ENCODE data around the gene ENO2. TPM values are rescaled to one million over a fixed set of nuclear protein-coding genes. Genes with fewer than 3 reads are reported as not detected.

ENO2 gene
- polyA plus RNA-seq, 1 of the 3 experiments (the other 2 are of a cell fraction), result 50.6 TPM

- Histone ChIP-seq H3K9me2 (no peaks in the 10 kb centered on the region), H3K9me3 (no peaks in the 10 kb centered on the region), H3K27me3 (ENCODE audit: insufficient read depth) (no peaks in the 10 kb centered on the region), H2AFZ (ENCODE audit: low read depth) (no peak overlapping the region), H3K4me2 (no peak overlapping the region), H3K27ac (ENCODE audit: low read depth in 2 of 2, low read length in 1 of 2) (no peak overlapping the region), H3F3A (replicated peaks; ENCODE audit: insufficient read depth) (no peaks in the 10 kb centered on the region), H3K9ac (no peak overlapping the region), H3K36me3 (replicated peaks in 1 of 2; ENCODE audit: control insufficient read depth in 1 of 2, insufficient read depth in 2 of 2, low read length in 1 of 2) (no peaks in the 10 kb centered on the region), H3K79me2 (ENCODE audit: insufficient read depth) (no peaks in the 10 kb centered on the region), H3K4me3 (ENCODE audit: low read depth in 2 of 2, low read length in 1 of 2) (no peak overlapping the region), H3K4me1 (ENCODE audit: control insufficient read depth in 1 of 2, insufficient read depth in 2 of 2, low read depth in 1 of 2, low read length in 1 of 2) (no peaks in the 10 kb centered on the region), H4K20me1 (ENCODE audit: insufficient read depth) (no peaks in the 10 kb centered on the region)
- 88% methylated on average over 16 of the region's 21 CpGs for WGBS (ENCODE audit: low lambda C conversion rate)
- CTCF ChIA-PET, result interaction anchor here (2.0 to 2.4 kb wide), 2 partner anchors 10 to 30 kb away, joined by 4 to 15 read pairs; no protein-coding TSS in a partner anchor
- DNase-seq, result peak; percentile 24
- POLR2A ChIA-PET, result no interaction called here
- TF ChIP-seq USF1 (IDR thresholded peaks at IDR 0.05; ENCODE audit: borderline replicate concordance, low read depth), result no peak
Measured at GRCh38 chr12:6954316-6955107, 40.1 kb downstream of the ENO2 start.

- POLR2A ChIA-PET, result no interaction called here
Measured at GRCh38 chr12:6955108-6956020, 41.0 kb downstream of the ENO2 start.

More at GRCh38 chr12:6955108-6956020, 41.0 kb downstream of the ENO2 start:
- Histone ChIP-seq H3K9me3 (no peaks in the 10 kb centered on the region), H2AFZ (ENCODE audit: low read depth) (no peak overlapping the region), H3K79me2 (ENCODE audit: insufficient read depth) (no peaks in the 10 kb centered on the region), H4K20me1 (ENCODE audit: insufficient read depth) (no peaks in the 10 kb centered on the region), H3K9ac (no peak overlapping the region), H3K27me3 (ENCODE audit: insufficient read depth) (no peaks in the 10 kb centered on the region), H3K36me3 (replicated peaks in 1 of 2; ENCODE audit: control insufficient read depth in 1 of 2, insufficient read depth in 2 of 2, low read length in 1 of 2) (no peaks in the 10 kb centered on the region), H3K4me1 (ENCODE audit: control insufficient read depth in 1 of 2, insufficient read depth in 2 of 2, low read depth in 1 of 2, low read length in 1 of 2) (no peaks in the 10 kb centered on the region), H3K27ac (ENCODE audit: low read depth in 2 of 2, low read length in 1 of 2) (no peak overlapping the region), H3K4me2 (no peak overlapping the region), H3K4me3 (ENCODE audit: low read depth in 2 of 2, low read length in 1 of 2) (no peak overlapping the region), H3K9me2 (no peaks in the 10 kb centered on the region), H3F3A (replicated peaks; ENCODE audit: insufficient read depth) (no peaks in the 10 kb centered on the region)
- DNase-seq, result peak; percentile 21
- WGBS (ENCODE audit: low lambda C conversion rate), result 80% methylated on average over 16 of the region's 22 CpGs
- TF ChIP-seq MEF2A (IDR thresholded peaks at IDR 0.05; ENCODE audit: borderline replicate concordance, low read depth), result no peak
- TF ChIP-seq CTCF (IDR thresholded peaks at IDR 0.05), result no peak
- TF ChIP-seq CHD2 (IDR thresholded peaks at IDR 0.05; ENCODE audit: low read length, partially characterized antibody), result no peak
- TF ChIP-seq YY1 (IDR thresholded peaks at IDR 0.05; ENCODE audit: low read depth), result no peak
- no peak for TF ChIP-seq RAD21 (IDR thresholded peaks at IDR 0.05; ENCODE audit: low read length)
- no peak for TF ChIP-seq NFIC (IDR thresholded peaks at IDR 0.05; ENCODE audit: borderline replicate concordance)
- TF ChIP-seq FOSL2 (IDR thresholded peaks at IDR 0.05; ENCODE audit: borderline replicate concordance, low read depth), result no peak
- no peak for TF ChIP-seq EP300 (IDR thresholded peaks at IDR 0.05; ENCODE audit: borderline replicate concordance in 1 of 2, low read depth in 1 of 2, low read length in 1 of 2)
- CTCF ChIA-PET, result interaction anchor here (1.6 to 2.4 kb wide), 4 partner anchors 9 to 31 kb away, joined by 4 to 15 read pairs (median 4); no protein-coding TSS in a partner anchor

All from SK-N-SH (cell line).